GM19397 (cell line): ENCODE data around the gene RIMS4.

Source experiments
- ATAC-seq: cut with Tn5 transposase; IDR thresholded peaks from one replicate; pipeline ENCODE4 v1.9.1; 2021; ENCODE audit warnings: mild to moderate bottlenecking, moderate library complexity; ENCODE audit not compliant: unreplicated experiment

RIMS4 gene

DNA sequence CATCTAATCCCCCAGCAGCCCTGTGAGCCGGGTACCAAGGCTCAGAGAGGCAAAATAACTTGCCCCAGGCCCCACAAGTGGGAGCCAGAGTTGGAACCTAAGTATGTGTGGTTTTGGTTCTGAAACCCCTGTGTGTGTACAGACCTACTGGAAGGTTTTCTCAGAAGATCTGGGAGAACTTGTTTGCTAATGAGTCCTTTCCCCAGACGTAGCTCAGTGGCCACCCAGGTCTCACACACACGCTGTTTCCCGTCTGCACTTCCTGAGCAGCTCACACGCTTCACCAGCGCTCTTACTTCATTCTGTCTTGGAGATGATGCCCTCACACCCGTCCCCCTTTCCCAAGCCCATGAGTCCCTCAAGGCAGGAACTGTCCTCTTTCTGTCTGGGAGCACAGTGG is 87.0 kb downstream of the RIMS4 start:
- no peak for ATAC-seq

- no peak for ATAC-seq
Measured at GRCh38 chr20:44722990-44723389, 87.4 kb downstream of the RIMS4 start.

GRCh38 chr20:44721785-44722054 is 88.6 kb downstream of the RIMS4 start:
- ATAC-seq, result no peak

GRCh38 chr20:44720997-44721784 is 89.2 kb downstream of the RIMS4 start:
- no peak for ATAC-seq

GRCh38 chr20:44720621-44720996 is 89.7 kb downstream of the RIMS4 start:
- no peak for ATAC-seq

DNA sequence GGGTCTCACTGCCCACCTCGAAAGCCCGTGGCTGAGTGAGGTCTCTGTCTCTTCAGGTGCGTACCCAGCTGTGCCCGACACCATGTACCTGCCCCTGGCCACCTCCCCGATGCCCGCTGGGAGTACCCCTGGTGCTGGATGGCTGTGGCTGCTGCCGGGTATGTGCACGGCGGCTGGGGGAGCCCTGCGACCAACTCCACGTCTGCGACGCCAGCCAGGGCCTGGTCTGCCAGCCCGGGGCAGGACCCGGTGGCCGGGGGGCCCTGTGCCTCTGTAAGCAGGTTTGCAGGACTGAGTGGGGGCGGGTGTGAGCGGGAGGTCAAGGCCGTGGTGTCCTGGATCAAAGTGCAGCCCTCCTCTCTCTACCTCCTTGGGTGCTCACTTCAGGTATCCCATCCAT is 90.5 kb downstream of the RIMS4 start:
- ATAC-seq, result no peak

DNA sequence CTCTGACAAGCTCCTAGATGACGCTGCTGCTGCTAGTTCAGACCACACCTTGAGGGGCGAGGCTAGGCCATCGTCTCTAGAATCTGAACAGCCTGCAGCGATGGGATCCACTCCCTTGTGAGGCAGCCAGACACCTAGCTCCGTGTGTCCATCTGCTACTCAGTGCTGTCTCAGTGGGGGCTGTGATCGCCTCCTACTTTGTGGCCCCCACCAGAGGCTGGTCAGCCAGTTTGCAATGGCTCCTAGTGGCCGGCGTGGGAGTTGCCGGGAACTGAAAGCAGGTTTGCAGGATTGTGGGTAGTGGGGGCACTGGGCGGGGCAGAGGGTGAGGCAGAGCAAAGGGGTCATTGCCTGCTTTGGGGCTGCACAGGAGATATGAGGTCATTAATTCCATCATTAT is 92.4 kb downstream of the RIMS4 start:
- ATAC-seq, result no peak

GRCh38 chr20:44716309-44717106 is 93.8 kb downstream of the RIMS4 start:
- no peak for ATAC-seq

DNA sequence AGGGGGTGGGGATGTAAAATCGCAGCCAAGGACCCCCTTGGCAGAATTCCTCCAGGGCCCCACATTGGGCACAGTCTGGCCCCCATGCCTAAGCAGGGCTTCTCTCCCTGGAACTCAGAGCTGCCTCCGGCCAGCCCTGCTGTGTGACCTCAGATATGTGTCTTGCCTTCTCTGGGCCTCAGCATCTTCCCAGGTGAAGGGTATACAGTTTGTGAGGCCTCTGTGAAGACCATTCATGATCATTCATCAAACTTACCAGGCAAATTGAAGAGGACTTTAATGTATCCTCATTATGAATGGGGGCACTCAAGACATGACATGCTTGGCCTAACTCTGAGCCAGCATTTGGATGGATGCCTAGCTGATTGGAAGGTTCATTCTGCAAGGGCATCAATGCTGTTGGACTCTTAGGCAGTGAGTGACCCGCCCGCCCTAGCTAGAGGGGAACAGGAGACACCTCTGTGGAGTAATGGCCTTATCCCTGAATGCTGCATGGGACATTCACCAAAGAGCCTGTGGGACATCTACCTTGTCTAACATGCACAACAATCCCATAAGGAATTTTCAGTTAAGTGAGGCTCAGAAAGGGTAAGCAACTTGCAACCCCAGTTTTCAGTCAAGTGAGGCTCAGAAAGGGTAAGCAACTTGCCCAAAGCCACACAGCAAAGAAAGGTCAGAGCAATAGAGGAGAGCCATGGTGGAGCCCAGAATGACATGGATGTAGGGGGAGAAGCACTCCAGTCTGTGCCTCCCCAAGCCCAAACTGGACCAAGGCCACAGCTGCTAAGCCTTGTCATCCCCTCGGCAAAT is 94.6 kb downstream of the RIMS4 start:
- ATAC-seq, result no peak

GRCh38 chr20:44714701-44715498 is 95.4 kb downstream of the RIMS4 start, which contains the start of gene CCN5:
CCN5 (plus strand) TSS chr20:44715369; CDS start chr20:44715391, 22 bp downstream.
- no peak for ATAC-seq

DNA sequence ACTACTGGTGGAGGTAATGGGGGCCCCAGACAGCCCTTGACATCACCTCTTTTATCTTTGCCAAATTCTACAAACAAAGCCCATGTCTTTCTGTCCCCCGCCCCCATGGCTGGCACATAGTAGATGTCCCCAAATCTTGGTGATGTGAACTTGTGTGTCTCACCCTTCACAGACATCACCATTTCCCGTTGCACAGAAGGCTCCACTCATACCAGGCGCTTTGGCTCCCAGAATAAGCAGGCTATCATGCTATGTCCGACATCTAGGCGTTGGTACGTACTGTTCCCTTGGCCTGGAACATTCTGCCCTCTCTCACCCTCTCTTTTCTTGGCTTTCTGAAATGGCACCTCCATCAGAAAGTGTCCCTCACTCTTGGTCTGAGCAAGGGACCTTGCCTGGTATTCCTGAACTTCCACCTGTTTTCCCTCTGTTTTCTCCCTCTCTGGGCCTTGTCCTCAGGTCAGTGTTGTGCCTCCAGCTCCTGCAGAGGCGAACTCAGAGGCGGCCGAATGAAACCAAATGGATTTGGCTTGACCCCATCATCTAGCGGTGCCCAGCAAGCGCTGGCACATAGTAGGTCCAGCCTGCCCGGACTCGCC is 96.1 kb downstream of the RIMS4 start:
- no peak for ATAC-seq

DNA sequence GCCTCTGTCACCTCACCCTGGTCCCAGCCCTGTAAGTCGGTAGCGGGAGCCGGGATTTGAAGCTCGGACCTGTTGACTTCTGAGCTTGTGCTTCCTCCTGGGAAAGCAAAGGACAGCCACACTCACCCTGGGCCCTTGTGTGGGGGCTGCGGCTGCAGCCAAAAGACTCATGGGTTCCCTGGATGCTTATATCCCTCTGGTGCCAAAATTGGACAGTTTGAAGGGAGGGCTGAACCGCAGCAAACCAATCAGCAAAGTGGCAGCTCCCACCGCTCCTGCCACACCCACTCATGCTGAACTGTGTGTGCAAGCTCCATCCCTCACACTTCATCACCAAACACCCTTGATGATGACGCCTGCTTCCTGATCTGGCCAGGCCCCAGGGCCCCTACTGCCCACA is 99.1 kb downstream of the RIMS4 start:
- ATAC-seq, result no peak

- ATAC-seq, result no peak
Measured at GRCh38 chr20:44709797-44710196, 100.5 kb downstream of the RIMS4 start.

- ATAC-seq, result no peak
Measured at GRCh38 chr20:44709380-44709779, 101.0 kb downstream of the RIMS4 start.

GRCh38 chr20:44707018-44707579 is 103.2 kb downstream of the RIMS4 start:
- ATAC-seq, result no peak

DNA sequence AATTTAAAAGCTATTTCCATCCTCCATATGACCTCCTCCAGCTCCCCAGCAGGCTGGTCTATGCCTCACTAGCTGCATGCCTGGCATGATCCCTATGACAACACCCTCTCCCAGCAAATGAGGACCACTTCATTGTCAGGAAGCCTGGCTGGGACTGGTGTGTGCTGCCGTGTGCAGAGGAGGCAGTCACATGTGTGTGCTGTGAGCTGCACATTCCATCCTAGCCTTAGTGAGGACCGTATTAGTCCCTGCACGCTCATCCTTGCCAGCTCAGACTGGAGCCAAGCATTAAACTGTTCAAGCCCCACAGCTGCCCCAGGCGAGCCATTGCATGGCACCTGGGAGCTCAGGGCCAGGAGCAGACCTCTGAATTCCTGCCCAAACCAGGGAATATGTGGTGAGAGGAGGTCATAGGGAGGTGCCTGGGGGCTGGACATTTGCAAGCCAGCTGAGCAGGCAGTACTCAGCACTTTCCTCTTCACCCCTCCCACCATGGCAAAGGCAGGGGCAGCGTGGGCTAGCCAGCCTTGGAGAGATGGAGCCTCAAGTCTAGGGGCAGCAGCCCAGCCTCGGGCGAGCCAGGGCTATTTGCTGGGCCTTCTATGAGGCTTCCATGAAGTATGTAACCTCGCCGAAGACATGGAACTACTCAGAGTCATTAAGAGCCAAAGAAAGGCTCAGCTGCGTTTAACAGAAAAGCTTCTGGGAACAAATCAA is 103.9 kb downstream of the RIMS4 start:
- no peak for ATAC-seq

- ATAC-seq, result no peak
Measured at GRCh38 chr20:44705364-44706094, 104.8 kb downstream of the RIMS4 start.

DNA sequence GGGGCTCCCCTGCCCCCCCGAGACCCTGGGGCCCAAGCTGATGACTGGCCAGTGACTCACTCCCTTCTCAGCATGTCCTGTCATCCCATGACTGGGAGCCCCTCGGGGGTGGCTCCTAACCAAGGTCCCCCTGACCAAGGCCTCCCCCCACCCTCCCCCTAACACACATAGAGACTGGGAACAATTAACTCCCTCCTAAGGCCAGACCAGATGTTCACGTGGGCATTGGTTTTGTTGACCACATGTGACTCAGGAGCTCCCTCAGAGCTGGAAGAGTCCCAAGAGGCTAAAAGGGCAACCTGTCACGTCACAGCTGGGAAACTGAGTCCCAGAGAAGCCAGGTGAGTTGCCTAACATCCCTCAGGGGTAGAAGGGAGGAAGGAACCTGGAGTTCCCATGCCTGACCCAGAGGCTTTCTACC is 105.8 kb downstream of the RIMS4 start:
- ATAC-seq, result no peak
